ENCODE measurements around the gene CFDP1.

DNA sequence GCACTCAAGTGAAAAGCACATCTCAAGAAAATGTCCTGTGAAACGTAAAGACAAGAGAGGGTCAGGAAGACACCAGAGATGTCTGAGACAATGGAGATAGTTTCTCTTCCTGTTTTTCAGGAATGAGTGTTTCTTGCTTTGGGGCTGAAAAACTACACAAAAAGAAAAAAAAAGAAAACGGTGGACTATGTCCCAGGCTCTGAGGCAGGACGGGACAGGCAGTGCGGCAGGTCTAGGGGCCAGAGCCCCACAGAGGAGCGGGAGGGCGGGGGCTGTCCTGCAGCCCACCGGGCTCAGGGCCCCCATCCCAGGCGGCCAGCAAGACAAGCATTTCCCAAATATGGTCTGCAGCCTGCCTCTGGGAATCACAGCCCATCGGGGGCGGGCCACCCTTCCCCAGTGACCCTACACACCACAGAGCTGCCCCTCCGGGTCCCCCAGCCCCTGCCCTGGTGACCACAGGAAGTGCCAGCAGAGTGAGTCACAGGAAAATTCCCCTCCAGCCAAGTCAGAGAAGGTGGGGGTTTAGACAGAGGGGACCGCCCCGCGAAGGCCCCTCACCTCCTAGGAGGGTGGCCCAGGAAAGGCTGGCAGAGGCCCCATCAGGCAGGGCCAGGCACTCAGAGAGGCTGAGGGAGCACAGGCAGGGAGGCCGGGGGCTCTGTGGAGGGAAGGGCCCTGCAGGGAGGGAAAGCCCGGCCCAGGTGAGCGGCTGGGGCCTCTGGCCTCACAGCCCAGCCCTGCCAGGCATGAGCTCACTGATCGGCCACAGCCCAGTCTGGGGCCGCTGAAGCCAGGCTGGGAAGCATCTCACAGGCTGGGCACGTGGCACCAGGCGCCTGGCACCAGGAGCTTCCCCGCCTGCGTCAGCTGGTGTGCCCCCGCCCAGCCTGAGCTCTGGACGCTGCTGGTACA lies 188.2 kb downstream of the CFDP1 start:
- TF ChIP-seq, protein P1, sequence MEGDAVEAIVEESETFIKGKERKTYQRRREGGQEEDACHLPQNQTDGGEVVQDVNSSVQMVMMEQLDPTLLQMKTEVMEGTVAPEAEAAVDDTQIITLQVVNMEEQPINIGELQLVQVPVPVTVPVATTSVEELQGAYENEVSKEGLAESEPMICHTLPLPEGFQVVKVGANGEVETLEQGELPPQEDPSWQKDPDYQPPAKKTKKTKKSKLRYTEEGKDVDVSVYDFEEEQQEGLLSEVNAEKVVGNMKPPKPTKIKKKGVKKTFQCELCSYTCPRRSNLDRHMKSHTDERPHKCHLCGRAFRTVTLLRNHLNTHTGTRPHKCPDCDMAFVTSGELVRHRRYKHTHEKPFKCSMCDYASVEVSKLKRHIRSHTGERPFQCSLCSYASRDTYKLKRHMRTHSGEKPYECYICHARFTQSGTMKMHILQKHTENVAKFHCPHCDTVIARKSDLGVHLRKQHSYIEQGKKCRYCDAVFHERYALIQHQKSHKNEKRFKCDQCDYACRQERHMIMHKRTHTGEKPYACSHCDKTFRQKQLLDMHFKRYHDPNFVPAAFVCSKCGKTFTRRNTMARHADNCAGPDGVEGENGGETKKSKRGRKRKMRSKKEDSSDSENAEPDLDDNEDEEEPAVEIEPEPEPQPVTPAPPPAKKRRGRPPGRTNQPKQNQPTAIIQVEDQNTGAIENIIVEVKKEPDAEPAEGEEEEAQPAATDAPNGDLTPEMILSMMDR (IDR thresholded peaks at IDR 0.05; ENCODE audit: low read depth, low read length), result no peak
- TF ChIP-seq POLR2A (IDR thresholded peaks at IDR 0.05; ENCODE audit: extremely low read depth, insufficient read length), result no peak
- TF ChIP-seq, protein P2, sequence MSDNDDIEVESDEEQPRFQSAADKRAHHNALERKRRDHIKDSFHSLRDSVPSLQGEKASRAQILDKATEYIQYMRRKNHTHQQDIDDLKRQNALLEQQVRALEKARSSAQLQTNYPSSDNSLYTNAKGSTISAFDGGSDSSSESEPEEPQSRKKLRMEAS (IDR thresholded peaks at IDR 0.05; ENCODE audit: low read depth, low read length), result no peak
- TF ChIP-seq MYC (IDR thresholded peaks at IDR 0.05; ENCODE audit: low read depth, low read length), result no peak
